ENCODE data around the gene RPL3. TPM values are rescaled to one million over a fixed set of nuclear protein-coding genes. Genes with fewer than 3 reads are reported as not detected.

The RPL3 gene
- total RNA-seq, 1 donor from 2014 or later: 2,149 TPM

GRCh38 chr22:39289975-39290720 lies 29.3 kb downstream of the RPL3 start:
- no peaks in the 10 kb centered on the region for H3K9me3 Mint-ChIP-seq (ENCODE audit: unreplicated experiment)
- TF ChIP-seq, protein P1, sequence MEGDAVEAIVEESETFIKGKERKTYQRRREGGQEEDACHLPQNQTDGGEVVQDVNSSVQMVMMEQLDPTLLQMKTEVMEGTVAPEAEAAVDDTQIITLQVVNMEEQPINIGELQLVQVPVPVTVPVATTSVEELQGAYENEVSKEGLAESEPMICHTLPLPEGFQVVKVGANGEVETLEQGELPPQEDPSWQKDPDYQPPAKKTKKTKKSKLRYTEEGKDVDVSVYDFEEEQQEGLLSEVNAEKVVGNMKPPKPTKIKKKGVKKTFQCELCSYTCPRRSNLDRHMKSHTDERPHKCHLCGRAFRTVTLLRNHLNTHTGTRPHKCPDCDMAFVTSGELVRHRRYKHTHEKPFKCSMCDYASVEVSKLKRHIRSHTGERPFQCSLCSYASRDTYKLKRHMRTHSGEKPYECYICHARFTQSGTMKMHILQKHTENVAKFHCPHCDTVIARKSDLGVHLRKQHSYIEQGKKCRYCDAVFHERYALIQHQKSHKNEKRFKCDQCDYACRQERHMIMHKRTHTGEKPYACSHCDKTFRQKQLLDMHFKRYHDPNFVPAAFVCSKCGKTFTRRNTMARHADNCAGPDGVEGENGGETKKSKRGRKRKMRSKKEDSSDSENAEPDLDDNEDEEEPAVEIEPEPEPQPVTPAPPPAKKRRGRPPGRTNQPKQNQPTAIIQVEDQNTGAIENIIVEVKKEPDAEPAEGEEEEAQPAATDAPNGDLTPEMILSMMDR (IDR thresholded peaks at IDR 0.05; ENCODE audit: unreplicated experiment): no peak
- peaks cover 2% of the 10 kb centered on the region for H3K27me3 Mint-ChIP-seq (ENCODE audit: unreplicated experiment)
- peaks cover 13% of the 10 kb centered on the region for H3K4me1 Mint-ChIP-seq (ENCODE audit: unreplicated experiment)
- H3K27ac Mint-ChIP-seq (ENCODE audit: unreplicated experiment): no peak overlapping the region
- H3K4me3 Mint-ChIP-seq (ENCODE audit: unreplicated experiment): no peak overlapping the region
- H3K36me3 Mint-ChIP-seq (ENCODE audit: low read depth, unreplicated experiment): no peaks in the 10 kb centered on the region
- no peak for DNase-seq (ENCODE audit: low spot score)

GRCh38 chr22:39289533-39289932 lies 29.9 kb downstream of the RPL3 start:
- Mint-ChIP-seq H3K27me3 (ENCODE audit: unreplicated experiment) (peaks cover 2% of the 10 kb centered on the region), H3K36me3 (ENCODE audit: low read depth, unreplicated experiment) (no peaks in the 10 kb centered on the region), H3K27ac (ENCODE audit: unreplicated experiment) (no peak overlapping the region), H3K4me3 (ENCODE audit: unreplicated experiment) (no peak overlapping the region), H3K9me3 (ENCODE audit: unreplicated experiment) (no peaks in the 10 kb centered on the region), H3K4me1 (ENCODE audit: unreplicated experiment) (peaks cover 13% of the 10 kb centered on the region)
- no peak for DNase-seq (ENCODE audit: low spot score)
- TF ChIP-seq, protein P1 (IDR thresholded peaks at IDR 0.05; ENCODE audit: unreplicated experiment): no peak

- Mint-ChIP-seq H3K4me1 (ENCODE audit: unreplicated experiment) (peaks cover 12% of the 10 kb centered on the region), H3K36me3 (ENCODE audit: low read depth, unreplicated experiment) (no peaks in the 10 kb centered on the region), H3K9me3 (ENCODE audit: unreplicated experiment) (no peaks in the 10 kb centered on the region), H3K27ac (ENCODE audit: unreplicated experiment) (no peak overlapping the region), H3K4me3 (ENCODE audit: unreplicated experiment) (no peak overlapping the region), H3K27me3 (ENCODE audit: unreplicated experiment) (peaks cover 2% of the 10 kb centered on the region)
- DNase-seq (ENCODE audit: low spot score): no peak
- TF ChIP-seq, protein P1 (IDR thresholded peaks at IDR 0.05; ENCODE audit: unreplicated experiment): no peak
These were observed 31.1 kb downstream of the RPL3 start for GRCh38 chr22:39288135-39288898.

DNA sequence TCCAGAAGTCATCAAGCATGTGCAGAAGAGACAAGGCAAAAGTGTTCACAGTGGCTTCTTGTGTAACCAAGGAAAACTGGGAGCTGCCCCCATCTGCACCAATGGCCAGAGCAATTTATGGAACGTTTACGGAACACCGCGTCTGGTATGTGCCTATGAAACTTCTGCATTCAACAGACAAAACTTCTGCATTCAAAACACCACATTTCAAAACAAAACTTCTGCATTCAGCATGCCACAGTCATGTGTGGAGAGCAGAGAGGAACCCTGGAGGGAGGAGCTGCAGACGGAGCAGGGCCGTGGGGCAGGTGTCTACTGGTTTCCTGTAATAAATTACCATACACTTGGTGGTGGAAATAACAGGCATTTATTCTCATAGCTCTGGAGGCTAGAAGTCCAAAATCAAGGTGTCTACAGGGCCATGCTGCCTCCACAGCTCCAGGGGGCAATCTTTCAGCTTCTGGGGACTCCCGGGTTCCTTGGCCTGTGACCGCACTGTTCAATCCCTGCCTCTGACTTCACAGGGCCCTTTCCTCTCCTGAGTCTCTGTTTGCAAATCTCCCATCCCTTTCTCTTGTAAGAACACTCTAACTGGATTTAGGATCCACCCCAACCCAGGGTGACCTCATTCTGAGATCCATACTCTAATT lies 32.2 kb downstream of the RPL3 start:
- no peak overlapping the region for H3K27ac Mint-ChIP-seq (ENCODE audit: unreplicated experiment)
- H3K27me3 Mint-ChIP-seq (ENCODE audit: unreplicated experiment): peaks cover 2% of the 10 kb centered on the region
- no peaks in the 10 kb centered on the region for H3K9me3 Mint-ChIP-seq (ENCODE audit: unreplicated experiment)
- no peak overlapping the region for H3K4me3 Mint-ChIP-seq (ENCODE audit: unreplicated experiment)
- H3K4me1 Mint-ChIP-seq (ENCODE audit: unreplicated experiment): peaks cover 14% of the 10 kb centered on the region
- H3K36me3 Mint-ChIP-seq (ENCODE audit: low read depth, unreplicated experiment): no peaks in the 10 kb centered on the region
- TF ChIP-seq, protein P1 (IDR thresholded peaks at IDR 0.05; ENCODE audit: unreplicated experiment): no peak
- no peak for DNase-seq (ENCODE audit: low spot score)

Measured in endothelial cell (in vitro differentiated cells).